SK-N-SH (cell line): Measurements from ENCODE around the gene GPRC5B. TPM values are rescaled to one million over a fixed set of nuclear protein-coding genes. Genes with fewer than 3 reads are reported as not detected.

Experiments
- CTCF ChIA-PET: fragments of 300-600, 350-600 bp; formaldehyde crosslinking; extraction: SDS; loops from one replicate; lab custom pipeline; 2021; lab: Yijun Ruan, JAX
- POLR2A ChIA-PET: fragments of 350-600 bp; sonication (Branson Sonifier 250); formaldehyde crosslinking; extraction: SDS; loops from one replicate; lab custom pipeline; 2020; ENCODE audit warnings: antibody characterized with exemption, inconsistent platforms; lab: Yijun Ruan, JAX
- DNase-seq: peaks from one replicate; pipeline ENCODE4 v3.0.0; 2012
- H2AFZ ChIP-seq: fragments of 200-600 bp; sonication (generic); 2 replicates; pipeline ENCODE4 v1.8.1; 2016; ENCODE audit warnings: antibody characterized with exemption, mild to moderate bottlenecking, low read depth
- H3F3A ChIP-seq: fragments of 200-600 bp; sonication (generic); replicated peaks from 2 replicates; pipeline ENCODE3; 2016; ENCODE audit warnings: antibody characterized with exemption, mild to moderate bottlenecking; ENCODE audit not compliant: insufficient read depth
- H3K27ac ChIP-seq, 2 experiments: fragments of 200-500 bp in 1 of 2; fragments of 200-600 bp in 1 of 2; sonication (Bioruptor generic) in 1 of 2; sonication (generic), shearing (Covaris generic) in 1 of 2; 2 replicates each; pipeline versions ENCODE4 v1.5.1 to v1.6.1; 2014 to 2016; ENCODE audit warnings: low read depth in 2 of 2, inconsistent platforms in 1 of 2, low read length in 1 of 2, mild to moderate bottlenecking in 1 of 2, mixed read lengths in 1 of 2
- H3K27me3 ChIP-seq: fragments of 200-600 bp; sonication (generic), shearing (Covaris generic); 2 replicates; pipeline ENCODE4 v1.6.1; 2016; ENCODE audit warnings: mixed run types; ENCODE audit not compliant: insufficient read depth
- H3K36me3 ChIP-seq, 2 experiments: fragments of 200-500 bp in 1 of 2; fragments of 200-600 bp in 1 of 2; sonication (Bioruptor generic) in 1 of 2; sonication (generic) in 1 of 2; replicated peaks in 1 of 2; 2 replicates each; pipeline versions ENCODE3 to v1.5.1; 2014 to 2016; ENCODE audit warnings: low read length in 1 of 2, mild to moderate bottlenecking in 1 of 2; ENCODE audit not compliant: insufficient read depth in 2 of 2, control insufficient read depth in 1 of 2
- H3K4me1 ChIP-seq, 2 experiments: fragments of 200-500 bp in 1 of 2; fragments of 200-600 bp in 1 of 2; sonication (Bioruptor generic) in 1 of 2; sonication (generic), shearing (Covaris generic) in 1 of 2; 2 replicates each; pipeline versions ENCODE4 v1.5.1 to v1.6.1; 2014 to 2016; ENCODE audit warnings: low read depth in 1 of 2, low read length in 1 of 2, mixed run types in 1 of 2; ENCODE audit not compliant: insufficient read depth in 2 of 2, control insufficient read depth in 1 of 2
- H3K4me2 ChIP-seq: fragments of 200-600 bp; sonication (generic), shearing (Covaris generic); 2 replicates; pipeline ENCODE4 v1.6.1; 2017; ENCODE audit warnings: mixed run types
- H3K4me3 ChIP-seq, 2 experiments: fragments of 200-500 bp in 1 of 2; fragments of 200-600 bp in 1 of 2; sonication (Bioruptor generic) in 1 of 2; sonication (generic), shearing (Covaris generic) in 1 of 2; 2 replicates each; pipeline versions ENCODE4 v1.5.1 to v1.8.1; 2014 to 2016; ENCODE audit warnings: low read depth in 2 of 2, inconsistent platforms in 1 of 2, low read length in 1 of 2, mild to moderate bottlenecking in 1 of 2, mixed read lengths in 1 of 2, moderate library complexity in 1 of 2
- H3K79me2 ChIP-seq: fragments of 200-600 bp; sonication (generic); 2 replicates; pipeline ENCODE4 v1.8.1; 2017; ENCODE audit warnings: mild to moderate bottlenecking; ENCODE audit not compliant: insufficient read depth
- H3K9ac ChIP-seq: fragments of 200-600 bp; sonication (generic); 2 replicates; pipeline ENCODE4 v1.6.1; 2017; ENCODE audit warnings: mixed run types
- H3K9me2 ChIP-seq: fragments of 200-600 bp; sonication (generic); 2 replicates; pipeline ENCODE4 v1.6.1; 2017; ENCODE audit warnings: mixed run types
- H3K9me3 ChIP-seq: fragments of 200-600 bp; sonication (generic); 2 replicates; pipeline ENCODE4 v1.6.1; 2017; ENCODE audit warnings: mixed run types, mild to moderate bottlenecking, moderate library complexity
- H4K20me1 ChIP-seq: fragments of 200-600 bp; sonication (generic); 2 replicates; pipeline ENCODE4 v1.6.1; 2017; ENCODE audit warnings: mild to moderate bottlenecking, mixed run types; ENCODE audit not compliant: insufficient read depth
- ELF1 ChIP-seq: IDR thresholded peaks from 2 replicates; pipeline ENCODE4 v1.4.0; 2012
- EP300 ChIP-seq, 2 experiments: IDR thresholded peaks; 2 replicates each; pipeline versions ENCODE4 v1.4.0 to v1.6.1; 2012; ENCODE audit warnings: borderline replicate concordance in 1 of 2, low read depth in 1 of 2, low read length in 1 of 2
- FOXM1 ChIP-seq: IDR thresholded peaks from 2 replicates; pipeline ENCODE4 v1.4.0; 2012; ENCODE audit warnings: low read depth, mild to moderate bottlenecking
- GATA2 ChIP-seq: sonication (generic); formaldehyde crosslinking; IDR thresholded peaks from 2 replicates; pipeline ENCODE4 v1.5.0; 2020; ENCODE audit warnings: mild to moderate bottlenecking, missing genetic modification reagents
- MEF2A ChIP-seq: IDR thresholded peaks from 2 replicates; pipeline ENCODE4 v1.4.0; 2012; ENCODE audit warnings: low read depth, borderline replicate concordance
- NRF1 ChIP-seq: IDR thresholded peaks from 2 replicates; pipeline ENCODE4 v1.6.1; 2012; ENCODE audit warnings: low read depth, mild to moderate bottlenecking, low read length
- POLR2AphosphoS5 ChIP-seq: IDR thresholded peaks from 2 replicates; pipeline ENCODE4 v1.6.1; 2012; ENCODE audit warnings: low read depth, low read length
- RAD21 ChIP-seq: IDR thresholded peaks from 2 replicates; pipeline ENCODE4 v1.6.1; 2012; ENCODE audit warnings: mild to moderate bottlenecking, low read length
- REST ChIP-seq: IDR thresholded peaks from 2 replicates; pipeline ENCODE4 v1.6.1; 2012; ENCODE audit warnings: mild to moderate bottlenecking, low read depth, low read length, moderate library complexity
- RFX5 ChIP-seq: IDR thresholded peaks from 2 replicates; pipeline ENCODE4 v1.6.1; 2012; ENCODE audit warnings: mild to moderate bottlenecking, improper control_type of control experiment, low read length
- SIN3A ChIP-seq: IDR thresholded peaks from 2 replicates; pipeline ENCODE4 v1.6.1; 2012; ENCODE audit warnings: low read depth, mild to moderate bottlenecking, low read length, moderate library complexity, borderline replicate concordance
- TAF1 ChIP-seq: IDR thresholded peaks from 2 replicates; pipeline ENCODE4 v1.6.1; 2012; ENCODE audit warnings: low read depth, mild to moderate bottlenecking, low read length, moderate library complexity, borderline replicate concordance
- TCF12 ChIP-seq: IDR thresholded peaks from 2 replicates; pipeline ENCODE4 v1.4.0; 2012
- USF2 ChIP-seq: fragments of 150-350 bp; IDR thresholded peaks from 2 replicates; pipeline ENCODE4 v1.6.1; 2017; ENCODE audit warnings: antibody characterized with exemption, low read length, low read depth, borderline replicate concordance
- WGBS: methylation state at CpG from one replicate; pipeline ENCODE4 v1.1.6; 2017; ENCODE audit warnings: low lambda C conversion rate; 5-methylcytosine and 5-hydroxymethylcytosine counted together
- polyA plus RNA-seq, 3 experiments: library from polyadenylated mRNA; depleted of rRNA; stranded (reverse); fragments of >200 nt; gene quantifications; 2 replicates each; pipeline ENCODE4 v1.2.3, GENCODE V29; 2012

GPRC5B gene
- polyA plus RNA-seq, 1 of the 3 experiments (the other 2 are of a cell fraction): 1.1 TPM

DNA sequence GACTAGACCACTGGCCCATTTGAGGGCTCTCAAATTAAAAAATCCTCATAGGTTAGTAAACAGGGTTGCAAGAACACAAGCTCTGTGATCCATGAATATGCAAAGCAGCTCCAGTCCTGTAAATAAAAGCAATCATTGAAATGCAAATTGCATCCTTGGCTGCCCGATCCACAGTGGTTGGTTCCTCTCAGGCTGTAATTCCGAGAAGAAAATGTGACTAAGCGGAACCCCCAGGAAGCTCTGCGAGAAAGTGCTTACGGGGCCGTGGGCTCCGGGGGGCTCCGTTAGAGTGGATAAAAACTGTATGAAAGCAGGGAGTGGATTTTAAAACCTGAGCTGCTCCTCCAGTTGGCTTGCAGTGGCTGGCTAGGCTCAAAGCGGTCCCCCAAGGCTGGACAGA lies 2.5 kb downstream of the GPRC5B start:
- Histone ChIP-seq H3K36me3 (no peaks in the 10 kb centered on the region), H3K79me2 (no peaks in the 10 kb centered on the region), H4K20me1 (no peaks in the 10 kb centered on the region), H3K4me3 (no peak overlapping the region), H3K9me3 (no peaks in the 10 kb centered on the region), H3K9me2 (no peaks in the 10 kb centered on the region), H3K4me2 (no peak overlapping the region), H3K27me3 (no peaks in the 10 kb centered on the region), H2AFZ (no peak overlapping the region), H3F3A (no peaks in the 10 kb centered on the region), H3K27ac (no peak overlapping the region), H3K9ac (no peak overlapping the region), H3K4me1 (peaks cover 0 to 3% of the 10 kb centered on the region in 2 experiments; a peak in 1 of 4 replicates)
- WGBS: 94% methylated on average over 9 of the region's 9 CpGs
- POLR2A ChIA-PET: no interaction called here
- DNase-seq: no peak
- CTCF ChIA-PET: interaction anchor here (1.1 to 1.9 kb wide), 6 partner anchors 25 to 322 kb away, joined by 3 to 6 read pairs (median 4); partner anchors contain the start of genes IQCK and KNOP1
- TF ChIP-seq FOXM1 (no peak), ELF1 (no peak), GATA2 (CRISPR knock-in tag) (no peak), NRF1 (no peak), POLR2AphosphoS5 (no peak), MEF2A (no peak), USF2 (no peak)

DNA sequence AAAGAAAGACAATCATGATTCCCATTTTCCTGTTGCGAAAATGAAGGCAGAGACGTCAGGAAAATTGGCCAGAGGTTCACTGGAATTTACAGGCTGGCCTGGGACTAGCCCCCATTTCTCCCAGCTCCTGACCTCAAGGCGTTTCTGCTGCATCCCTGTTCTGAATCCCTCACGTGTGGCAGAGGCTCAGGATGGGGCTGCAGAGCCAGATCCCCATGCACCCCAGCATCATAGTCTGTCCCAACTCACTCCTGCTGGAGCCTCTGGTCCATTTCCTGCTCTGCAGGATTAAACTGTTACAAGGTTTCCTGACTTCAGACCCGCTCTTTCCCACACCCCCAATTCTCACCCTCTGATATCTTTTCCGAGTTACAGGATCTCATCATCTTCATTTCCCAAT lies 2.9 kb downstream of the GPRC5B start:
- DNase-seq: no peak
- Histone ChIP-seq H3K4me1 (peaks cover 0 to 3% of the 10 kb centered on the region in 2 experiments; a peak in 1 of 4 replicates), H2AFZ (no peak overlapping the region), H3K9ac (no peak overlapping the region), H3K4me3 (no peak overlapping the region), H3K9me3 (no peaks in the 10 kb centered on the region), H3K4me2 (no peak overlapping the region), H3F3A (no peaks in the 10 kb centered on the region), H3K27ac (no peak overlapping the region), H3K79me2 (no peaks in the 10 kb centered on the region), H3K36me3 (no peaks in the 10 kb centered on the region), H4K20me1 (no peaks in the 10 kb centered on the region), H3K27me3 (no peaks in the 10 kb centered on the region), H3K9me2 (no peaks in the 10 kb centered on the region)
- 80% methylated on average over 6 of the region's 6 CpGs for WGBS
- ChIA-PET POLR2A (no interaction called here), CTCF (interaction anchor here (0.7 to 1.9 kb wide), 7 partner anchors 25 to 322 kb away, joined by 3 to 6 read pairs (median 3); partner anchors contain the start of genes IQCK and KNOP1)
- TF ChIP-seq TCF12 (no peak), RAD21 (no peak), USF2 (no peak), TAF1 (no peak), REST (no peak), SIN3A (no peak), EP300 (IDR thresholded peaks at IDR 0.05; ENCODE audit: borderline replicate concordance in 1 of 2, low read depth in 1 of 2, low read length in 1 of 2) (no peak), ELF1 (no peak), GATA2 (CRISPR knock-in tag) (no peak), RFX5 (no peak)
